T1000 (cell line): Measurements from ENCODE around the gene UBE2QL1.

Experiments
- DNase-seq: peaks from one replicate; lab custom pipeline; 2025; ENCODE audit warnings: mixed read lengths; lab: John Stamatoyannopoulos, UW

Gene UBE2QL1

DNA sequence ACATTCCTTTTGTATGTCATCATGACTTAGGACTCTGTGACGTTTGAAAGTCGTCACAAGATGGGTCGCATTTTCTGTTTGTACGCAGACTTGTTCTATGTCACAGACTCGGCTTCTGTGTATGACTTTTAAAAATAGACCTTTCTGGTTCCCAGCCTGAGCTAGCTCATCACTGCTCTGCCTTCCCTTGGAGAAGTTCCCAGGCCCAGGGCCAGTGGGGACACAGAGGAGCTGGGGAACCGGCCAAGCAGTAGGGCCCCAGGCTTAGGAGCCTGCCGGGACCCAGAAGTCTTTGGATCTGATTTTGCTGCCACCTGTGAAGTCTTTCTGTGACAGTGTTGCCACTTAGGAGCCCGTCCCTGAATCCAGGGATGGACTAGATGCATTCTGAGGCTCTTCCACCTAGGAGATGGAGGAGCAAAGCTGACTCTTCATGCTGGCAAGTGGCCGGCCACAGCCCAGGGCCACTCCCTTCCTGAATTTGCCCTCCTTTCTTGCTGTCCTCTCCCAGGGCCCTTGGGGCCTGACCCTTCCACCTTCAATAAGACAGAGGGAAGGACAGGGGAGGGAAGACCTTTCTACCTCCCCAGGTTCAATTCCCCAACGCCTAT, 18.1 kb upstream of the UBE2QL1 start:
- DNase-seq, result no peak

GRCh38 chr5:6431214-6432195, 17.2 kb upstream of the UBE2QL1 start:
- no peak for DNase-seq

DNA sequence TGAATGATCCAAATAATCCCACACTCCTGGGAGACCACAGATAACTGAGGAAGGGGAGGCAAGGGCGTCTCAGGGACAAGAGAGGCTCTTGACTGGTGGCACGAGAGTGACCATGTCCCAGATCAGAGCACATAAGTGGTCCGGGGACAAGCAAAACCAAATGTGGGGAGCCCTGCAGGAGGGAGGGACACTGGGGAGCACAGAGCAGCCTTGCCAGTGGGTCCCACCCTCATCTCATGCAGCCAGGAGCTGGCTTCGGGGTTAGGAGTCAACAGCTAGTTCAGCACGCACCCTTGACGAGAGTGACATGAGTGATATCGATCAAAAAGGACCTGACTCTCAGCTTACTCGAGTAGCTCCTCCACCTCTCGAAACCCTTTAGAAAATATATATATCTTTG, 16.5 kb upstream of the UBE2QL1 start:
- no peak for DNase-seq

DNA sequence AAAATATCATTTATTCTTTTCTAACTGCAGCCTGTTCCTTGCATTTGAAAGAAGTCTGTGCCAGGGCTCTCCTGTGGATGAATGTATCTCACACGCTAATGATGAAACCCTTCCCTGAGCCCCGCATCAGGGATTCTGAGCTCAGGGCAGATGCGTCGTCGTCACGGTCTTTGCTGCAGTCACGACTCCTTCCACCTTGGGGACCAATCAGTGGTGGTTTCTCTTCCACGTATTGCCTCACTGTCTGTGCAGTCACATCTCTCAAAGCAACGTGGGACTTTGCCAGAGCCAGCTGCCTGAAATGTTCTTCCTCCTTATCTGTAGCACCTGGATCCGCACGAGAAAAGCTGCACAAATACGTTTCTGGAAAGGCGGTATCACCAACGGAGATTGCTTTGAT, 13.9 kb upstream of the UBE2QL1 start:
- no peak for DNase-seq

DNA sequence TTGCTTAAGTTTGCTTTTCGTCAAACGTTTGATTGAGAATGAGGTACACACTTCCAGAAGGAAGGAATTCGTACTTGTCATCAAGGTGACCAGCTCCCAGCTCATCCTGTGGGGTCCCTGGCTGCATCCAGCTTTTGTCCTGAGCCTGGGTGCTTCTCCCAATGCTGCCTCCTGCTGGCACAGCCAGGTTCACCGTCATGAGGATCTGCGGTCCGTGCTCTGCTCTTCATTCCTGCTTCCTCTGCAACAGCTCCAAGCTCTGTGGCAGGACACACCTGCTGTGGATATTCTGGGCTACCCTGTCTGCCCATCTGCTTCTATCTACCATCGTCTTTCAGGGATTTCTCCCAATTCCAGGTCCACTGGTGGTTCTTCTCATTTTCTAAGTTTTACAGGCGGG, 13.3 kb upstream of the UBE2QL1 start:
- no peak for DNase-seq

GRCh38 chr5:6436715-6437331, 11.8 kb upstream of the UBE2QL1 start:
- no peak for DNase-seq

DNA sequence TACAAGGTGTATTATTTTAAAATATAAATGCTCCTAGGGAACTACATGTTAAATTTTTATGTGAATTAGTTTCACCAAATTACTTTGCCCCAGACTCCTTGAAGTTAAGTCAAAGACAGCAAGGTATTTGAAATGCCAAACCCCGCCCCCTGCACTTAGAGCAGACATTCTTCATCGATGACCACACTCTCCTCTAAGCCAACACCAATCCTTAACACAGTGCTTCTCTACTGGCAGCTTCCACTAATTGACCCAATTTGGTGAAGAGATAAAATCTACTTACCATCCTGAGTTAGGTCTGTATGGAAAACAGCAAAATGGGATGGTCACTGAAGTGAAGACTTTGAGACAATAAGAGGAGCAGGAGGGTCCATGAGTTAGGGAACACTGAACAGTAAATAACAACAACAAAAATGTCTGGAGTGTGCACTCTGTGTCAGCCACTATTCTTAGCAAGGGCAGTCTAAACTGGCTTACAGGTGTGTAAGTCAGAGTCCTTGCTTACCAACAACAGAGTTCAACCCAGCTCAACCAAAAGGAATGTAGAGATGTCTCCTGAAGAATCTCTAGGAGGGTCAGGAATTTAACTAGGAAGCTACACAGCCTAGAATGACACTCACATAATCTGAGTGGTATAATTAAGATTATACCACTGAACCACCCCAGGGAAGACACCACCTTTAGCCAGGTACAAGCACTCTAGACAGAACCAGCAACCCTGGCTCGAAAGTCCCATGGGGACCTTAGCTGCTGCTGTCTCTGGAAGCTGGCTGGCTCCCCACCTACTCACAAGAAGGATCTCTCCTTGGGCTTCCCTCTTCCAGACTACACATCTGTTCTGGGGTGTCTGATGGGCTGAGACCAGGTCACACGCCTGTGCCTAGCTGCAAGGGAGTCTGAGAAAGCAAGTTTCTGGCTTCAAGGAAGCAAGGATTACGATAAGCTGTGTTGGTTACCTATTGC, 8.8 kb upstream of the UBE2QL1 start:
- DNase-seq, result no peak

DNA sequence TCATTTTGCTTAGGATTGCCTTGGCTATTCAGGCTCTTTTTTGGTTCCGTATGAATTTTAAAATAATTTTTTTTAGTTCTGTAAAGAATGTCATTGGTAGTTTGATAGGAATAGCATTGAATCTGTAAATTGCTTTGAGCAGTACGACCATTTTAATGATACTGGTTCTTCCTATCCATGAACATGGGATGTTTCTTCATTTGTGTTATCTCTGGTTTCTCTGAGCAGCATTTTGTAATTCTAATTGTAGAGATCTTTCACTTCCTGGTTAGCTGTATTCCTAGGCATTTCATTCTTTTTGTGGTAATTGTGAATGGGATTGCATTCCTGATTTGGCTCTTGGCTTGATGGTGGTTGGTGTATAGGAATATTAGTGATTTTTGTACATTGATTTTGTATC, 6.3 kb upstream of the UBE2QL1 start:
- no peak for DNase-seq

DNA sequence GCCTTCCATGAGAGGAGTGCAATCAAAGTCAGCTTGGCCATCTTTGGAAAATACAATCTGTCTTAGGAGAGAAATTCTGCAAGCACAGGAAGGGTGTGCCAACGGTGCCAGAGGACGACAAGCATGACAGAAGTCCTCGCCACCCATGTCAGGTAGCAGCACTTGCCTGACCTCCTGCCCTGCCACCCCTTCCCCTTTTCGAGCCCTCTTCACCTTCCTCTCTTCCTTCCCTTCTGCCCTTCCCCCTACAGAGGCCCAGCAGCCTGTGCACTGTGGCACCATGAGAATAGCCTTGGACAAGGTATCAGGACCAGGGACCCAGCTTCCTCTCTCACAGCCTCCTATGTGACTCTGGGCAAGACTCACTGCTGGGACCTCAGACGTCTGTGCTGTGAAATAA, 5.3 kb upstream of the UBE2QL1 start:
- no peak for DNase-seq

DNA sequence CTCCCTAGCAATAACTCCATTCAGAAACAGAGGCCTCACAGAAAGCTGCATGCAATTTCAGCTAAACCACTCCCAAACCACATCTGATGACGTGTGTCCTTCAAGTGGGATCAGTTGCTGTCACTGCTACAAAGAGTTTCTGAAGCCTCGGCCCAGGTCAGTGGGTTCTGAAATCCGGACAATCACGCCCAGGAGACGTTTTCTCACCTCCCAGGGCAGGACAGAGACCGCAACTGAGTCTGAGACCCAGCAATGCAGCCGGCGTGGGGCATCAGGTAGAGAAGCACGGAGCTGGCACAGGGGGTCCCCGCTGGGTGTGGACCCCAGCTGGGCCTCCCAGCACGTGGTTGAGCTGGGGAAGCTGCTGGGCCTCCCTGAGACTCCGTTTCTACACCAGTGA, 2.6 kb upstream of the UBE2QL1 start:
- DNase-seq, result no peak

GRCh38 chr5:6446626-6447309, 1.9 kb upstream of the UBE2QL1 start:
- no peak for DNase-seq

- no peak for DNase-seq
Observed at GRCh38 chr5:6447384-6448140, 1.1 kb upstream of the UBE2QL1 start.

DNA sequence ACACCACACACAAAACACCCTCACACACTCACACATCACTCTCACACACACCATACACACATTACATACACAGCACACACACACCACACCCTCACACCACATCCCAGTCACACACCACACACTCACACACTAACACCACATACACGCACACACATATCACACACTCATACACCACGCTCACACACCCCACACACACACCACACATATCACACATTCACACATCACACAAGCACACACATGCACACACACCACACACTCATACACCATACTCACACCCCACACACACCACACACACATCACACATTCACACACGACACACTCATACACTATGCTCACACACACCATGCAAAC, 543 bp upstream of the UBE2QL1 start:
- no peak for DNase-seq

DNA sequence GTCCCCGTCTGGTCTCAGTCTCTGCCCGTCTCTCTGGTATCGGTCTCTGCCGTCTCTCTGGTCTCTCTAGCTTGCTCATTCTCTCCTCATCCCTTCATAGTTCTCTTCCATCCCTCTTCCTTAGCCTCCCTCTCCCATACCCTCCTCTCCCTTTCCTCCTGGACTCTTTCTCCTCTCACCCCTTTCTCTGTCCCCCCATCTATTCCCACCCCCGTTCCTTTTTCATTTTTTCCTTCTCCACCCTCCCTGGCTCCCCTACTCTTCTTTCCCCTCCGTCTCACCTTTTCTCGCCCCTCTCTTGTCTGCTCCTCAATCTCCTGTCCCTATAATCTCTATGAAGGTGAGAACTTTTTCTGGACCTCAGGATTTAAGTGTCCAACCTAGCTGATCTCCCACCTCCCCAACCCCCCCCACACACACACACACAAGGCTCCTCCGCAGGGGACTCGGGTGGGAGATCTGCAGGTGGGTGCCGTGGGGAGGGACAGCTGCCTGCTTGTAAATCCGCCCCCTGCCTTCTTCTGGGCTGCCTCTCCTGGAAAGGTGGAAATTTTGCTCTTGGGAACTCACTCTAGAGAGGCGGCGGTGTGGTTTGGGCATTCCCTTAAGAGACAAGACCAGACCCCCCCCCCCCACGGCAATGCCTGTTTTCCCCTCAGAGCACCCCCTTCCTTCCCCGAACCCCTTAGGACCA, 953 bp downstream of the UBE2QL1 start:
- DNase-seq, result no peak

DNA sequence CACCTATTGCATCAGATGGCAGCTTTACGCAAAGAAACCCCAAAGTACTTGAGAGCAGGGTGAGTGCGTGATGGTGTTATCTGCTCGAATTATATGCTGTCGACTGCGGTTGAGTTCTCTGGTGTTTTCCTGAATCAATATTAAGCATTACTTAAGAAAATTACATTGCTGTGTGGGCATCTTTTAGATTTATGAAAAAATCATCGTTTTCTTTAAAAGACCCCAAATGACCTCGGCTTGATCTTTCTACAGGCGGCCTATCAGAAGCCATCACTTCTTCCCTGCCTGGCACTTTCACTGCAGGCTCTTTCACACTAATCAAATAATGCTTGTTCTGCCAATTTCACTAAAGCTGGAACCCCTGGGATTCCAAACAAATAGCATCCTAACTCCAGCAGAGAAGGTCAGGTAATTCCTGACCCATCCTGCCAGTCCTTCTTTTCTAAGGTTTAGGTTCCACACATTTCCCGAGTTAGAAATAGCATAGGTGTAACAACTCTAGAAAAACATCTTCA, 1.7 kb downstream of the UBE2QL1 start:
- DNase-seq, result no peak

DNA sequence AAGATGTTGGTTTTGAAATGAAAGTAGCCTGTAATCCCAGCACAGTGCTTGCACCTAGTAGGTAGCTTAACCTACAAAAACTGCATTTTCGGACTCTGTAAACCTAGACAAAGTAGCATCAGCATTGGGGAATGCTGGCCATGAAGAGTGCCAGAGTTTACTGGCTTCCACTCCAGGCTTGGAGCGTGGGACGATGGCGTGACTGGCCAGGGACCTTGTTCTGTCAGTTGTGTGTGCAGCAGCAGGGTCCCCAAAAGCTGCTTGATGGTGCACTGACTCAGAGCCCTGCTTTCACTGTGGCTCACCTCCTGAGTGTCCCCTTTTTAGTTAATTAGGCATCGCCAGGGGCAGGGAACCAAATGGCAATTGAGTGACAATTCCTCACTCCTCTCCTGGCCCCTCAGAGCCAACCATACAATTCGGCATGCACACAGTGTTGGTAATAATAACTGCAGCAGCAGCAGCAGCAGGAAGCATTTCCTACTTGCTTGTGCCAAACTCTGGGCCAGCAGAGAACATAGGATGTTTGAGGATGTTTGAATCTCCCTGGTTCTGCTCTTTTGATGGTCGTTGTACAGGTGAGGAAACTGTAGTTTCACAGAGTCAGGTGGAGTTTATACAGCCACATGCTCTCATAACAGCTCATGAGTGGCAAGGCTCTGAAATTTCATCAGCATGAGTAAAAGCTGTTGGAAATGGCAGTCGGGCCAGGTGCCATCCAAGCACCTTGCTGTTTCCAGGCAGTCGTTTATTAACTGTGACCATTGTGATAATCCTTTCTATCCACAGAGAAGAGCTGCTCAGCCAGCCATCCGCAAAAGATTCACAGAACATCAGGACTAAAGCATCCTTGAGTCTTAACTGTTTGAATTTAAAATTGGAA, 4.2 kb downstream of the UBE2QL1 start:
- no peak for DNase-seq

DNA sequence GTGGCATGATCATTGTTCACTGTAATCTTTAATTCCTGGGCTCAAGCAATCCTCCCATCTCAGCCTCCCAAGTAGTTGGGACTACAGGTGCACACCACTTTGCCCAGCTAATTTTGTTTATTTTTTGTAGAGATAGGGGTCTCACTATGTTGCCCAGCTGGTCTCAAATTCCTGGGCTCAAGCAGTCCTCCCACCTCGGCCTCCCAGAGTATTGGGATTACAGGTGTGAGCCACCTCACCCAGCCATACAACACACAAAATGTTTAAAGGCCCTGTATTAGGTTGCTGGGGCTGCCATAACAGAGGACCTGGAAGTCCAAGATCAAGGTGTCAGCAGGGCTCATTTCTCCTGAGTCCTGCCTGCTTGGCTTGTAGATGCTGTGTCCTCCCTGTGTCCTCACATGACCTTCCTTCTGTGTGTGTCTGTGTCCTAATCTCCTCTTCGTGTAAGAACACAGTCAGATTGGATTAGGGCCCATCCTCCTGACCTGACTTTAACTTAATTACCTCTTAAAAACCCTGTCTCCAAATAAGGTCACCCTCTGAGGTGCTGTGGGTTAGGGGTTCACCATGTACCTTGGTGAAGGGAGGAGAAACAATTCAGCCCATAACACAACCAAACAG, 5.4 kb downstream of the UBE2QL1 start:
- no peak for DNase-seq

DNA sequence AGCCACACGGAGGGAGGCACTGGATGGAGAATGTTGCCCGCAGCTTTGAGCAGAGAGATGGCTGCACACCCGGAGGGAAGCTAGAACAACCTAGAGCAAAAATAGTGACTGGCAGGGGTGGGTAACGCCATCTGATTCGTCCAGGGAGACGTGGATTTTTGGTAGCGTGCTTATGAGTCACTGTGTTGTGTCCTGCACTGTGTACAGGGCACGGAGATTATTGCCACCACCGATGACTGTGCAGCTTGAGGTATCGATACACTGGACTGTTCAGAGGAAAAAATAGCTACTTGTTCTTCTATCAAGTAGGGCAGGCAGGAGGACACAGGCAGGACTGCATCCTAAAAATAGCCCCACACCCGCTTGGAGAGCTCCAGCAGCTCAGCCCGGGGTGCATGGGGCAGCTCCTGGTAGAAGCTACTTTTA, 6.0 kb downstream of the UBE2QL1 start:
- no peak for DNase-seq
